ENCODE data around the gene ACSF2.

ACSF2 gene

DNA sequence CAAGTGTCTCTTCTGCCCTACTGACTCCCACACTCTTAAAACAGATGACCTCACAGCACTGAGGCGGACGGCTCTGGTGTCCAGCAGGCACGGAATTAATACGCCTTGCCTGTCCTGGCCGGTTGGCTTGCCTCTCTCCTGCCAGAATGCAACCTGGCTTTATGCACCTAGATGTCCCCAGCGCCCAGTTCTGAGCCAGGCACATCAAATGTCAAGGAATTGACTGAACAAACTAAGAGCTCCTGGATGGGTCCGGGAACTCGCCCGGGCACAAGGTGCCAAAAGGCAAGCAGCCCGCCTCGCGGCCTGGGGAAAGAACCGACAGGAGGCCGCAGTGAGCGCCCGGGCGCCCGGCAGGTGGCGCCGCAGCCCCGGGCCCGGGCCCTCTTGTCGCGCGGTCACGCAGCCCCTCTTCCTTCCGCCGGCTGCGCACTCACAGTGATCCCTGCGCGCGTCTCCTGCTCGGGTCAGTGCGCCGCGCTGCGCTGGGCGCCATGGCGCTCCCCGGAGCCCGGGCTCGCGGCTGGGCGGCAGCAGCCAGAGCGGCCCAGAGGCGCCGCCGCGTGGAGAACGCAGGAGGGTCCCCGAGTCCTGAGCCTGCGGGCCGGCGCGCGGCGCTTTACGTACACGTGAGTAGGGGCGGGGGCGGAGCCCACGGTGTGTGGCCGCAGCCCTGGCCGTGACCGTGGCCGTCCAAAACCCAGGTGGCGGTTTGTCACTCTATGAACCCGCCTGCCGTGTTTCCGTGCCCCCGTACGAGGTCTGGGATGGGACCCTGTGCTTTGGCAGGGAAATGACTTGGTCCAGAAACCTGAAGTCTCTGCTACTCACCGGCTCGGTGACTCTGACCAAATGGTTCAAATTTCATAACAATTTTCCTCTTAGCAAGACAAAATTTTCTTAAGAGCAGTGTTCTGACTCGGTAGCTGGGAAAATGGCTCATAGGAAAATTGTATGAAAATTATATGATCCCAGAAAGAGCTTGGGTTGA is 52.7 kb downstream of the ACSF2 start, which contains the start of gene RSAD1:
Gene RSAD1, plus strand, starts transcription at position 470 of the 991 bp plus-strand sequence. Its CDS starts 25 bp downstream, at position 495.
- DNase-seq (ENCODE audit: low read depth) = peak; percentile 75

DNA sequence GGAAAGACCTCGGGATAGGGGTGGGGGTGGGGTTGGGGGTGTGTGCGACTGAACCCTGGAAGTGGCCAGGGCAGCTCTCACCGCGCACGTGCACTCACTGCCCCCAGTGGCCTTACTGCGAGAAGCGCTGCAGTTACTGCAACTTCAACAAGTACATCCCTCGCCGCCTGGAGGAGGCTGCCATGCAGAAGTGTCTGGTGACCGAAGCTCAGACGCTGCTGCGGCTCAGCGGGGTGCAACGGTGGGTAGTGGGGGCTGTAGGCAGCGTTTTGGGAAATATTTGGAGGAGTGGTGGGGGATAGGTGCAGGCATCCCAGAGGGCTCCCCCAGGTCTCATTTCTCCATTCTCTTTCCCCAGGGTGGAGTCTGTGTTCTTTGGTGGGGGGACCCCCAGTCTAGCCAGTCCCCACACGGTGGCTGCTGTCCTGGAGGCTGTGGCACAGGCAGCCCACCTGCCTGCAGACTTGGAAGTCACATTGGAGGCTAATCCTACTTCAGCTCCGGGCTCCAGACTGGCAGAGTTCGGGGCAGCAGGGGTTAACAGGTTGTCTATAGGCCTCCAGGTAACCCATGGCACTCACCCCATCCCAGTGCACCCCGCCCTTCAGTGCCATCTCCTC is 53.6 kb downstream of the ACSF2 start:
- peak; percentile 69 for DNase-seq (ENCODE audit: low read depth)

DNA sequence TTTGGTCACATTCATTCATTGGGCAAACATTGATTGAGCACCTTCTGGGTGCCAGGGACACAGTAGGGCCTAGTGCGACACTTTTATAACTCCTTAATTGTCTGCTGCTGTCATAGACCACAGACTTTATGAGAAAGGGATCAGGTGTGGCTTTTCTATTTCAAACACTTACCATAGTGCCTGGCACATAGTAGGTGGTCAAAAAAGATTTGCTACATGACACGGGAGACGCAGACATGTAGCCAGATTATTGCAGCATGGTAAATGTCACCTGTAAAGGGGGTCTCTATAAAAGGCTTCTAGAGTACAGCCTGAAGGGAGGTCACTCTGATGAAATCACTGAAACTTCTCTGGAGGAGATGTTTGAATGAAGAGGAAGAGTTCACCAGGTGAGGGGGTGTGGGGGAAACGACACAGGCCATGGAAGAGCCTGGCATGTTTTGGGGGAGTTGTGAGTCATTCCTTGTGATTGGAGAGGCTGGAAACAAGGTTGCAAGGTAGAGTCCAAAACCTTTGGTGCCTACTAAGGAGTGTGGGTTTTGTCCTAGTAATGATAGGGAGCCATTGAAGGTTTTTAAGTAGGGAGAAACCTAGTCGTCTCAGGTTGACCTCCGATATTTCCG is 54.2 kb downstream of the ACSF2 start:
- DNase-seq (ENCODE audit: low read depth) = no peak

DNA sequence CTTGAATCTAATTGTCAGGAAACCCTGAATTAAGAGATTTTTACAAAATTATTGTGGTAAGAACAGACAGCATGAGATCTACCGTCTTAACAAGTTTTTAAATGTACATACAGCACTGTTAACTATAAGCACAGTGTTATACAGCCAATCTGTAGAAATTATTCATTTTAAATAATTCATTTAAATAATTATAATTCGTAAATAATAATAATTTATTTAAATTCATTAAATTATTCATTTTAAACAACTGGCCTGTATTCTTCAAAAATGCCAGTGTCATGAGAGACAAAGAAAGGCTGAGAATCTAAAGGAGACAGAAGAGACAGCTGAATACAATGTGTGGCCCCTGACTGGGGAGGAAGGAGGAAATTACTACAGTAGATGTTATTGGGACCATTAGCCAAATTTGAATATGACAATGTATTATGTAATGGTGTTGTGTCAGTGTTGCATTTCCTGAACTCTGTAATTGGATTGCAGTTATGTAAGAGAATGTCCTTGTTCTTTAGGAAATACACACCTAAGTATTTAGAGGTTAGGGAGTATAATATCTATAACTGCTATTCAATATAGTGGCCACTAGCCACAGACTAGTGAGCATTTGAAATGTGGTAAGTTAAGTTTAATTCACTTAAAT is 55.0 kb downstream of the ACSF2 start:
- no peak for DNase-seq (ENCODE audit: low read depth)

DNA sequence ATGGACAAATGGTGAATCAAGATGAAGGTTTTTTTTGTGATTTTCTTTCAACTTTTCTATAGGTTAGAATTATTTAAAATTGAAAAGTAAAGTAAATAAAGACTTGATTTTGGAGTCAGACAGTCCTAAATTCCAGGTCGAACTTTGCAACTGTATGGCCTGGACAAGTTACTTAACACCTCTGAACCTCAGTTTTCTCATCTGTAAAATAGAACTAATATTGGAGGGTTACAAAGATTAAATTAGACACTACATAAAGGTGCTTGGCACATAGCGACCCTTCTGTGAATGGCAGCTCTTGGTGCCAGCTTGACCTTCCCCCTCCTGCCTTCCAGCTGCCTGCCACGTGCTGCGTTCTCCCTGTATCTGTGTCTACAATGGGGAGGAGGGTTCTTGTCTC is 55.6 kb downstream of the ACSF2 start:
- DNase-seq (ENCODE audit: low read depth) = no peak

DNA sequence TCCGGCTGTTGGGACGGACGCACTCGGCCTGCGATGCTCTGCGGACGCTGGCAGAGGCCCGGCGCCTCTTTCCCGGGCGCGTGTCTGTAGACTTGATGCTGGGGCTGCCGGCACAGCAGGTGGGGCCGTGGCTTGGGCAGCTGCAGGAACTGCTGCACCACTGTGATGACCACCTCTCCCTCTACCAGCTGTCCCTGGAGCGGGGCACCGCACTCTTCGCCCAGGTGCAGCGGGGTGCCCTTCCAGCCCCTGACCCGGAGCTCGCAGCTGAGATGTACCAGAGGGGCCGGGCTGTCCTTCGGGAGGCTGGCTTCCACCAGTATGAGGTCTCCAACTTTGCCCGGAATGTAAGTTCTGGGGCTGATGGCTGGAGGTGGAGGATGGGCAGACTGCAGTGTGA is 56.1 kb downstream of the ACSF2 start:
- no peak for DNase-seq (ENCODE audit: low read depth)

DNA sequence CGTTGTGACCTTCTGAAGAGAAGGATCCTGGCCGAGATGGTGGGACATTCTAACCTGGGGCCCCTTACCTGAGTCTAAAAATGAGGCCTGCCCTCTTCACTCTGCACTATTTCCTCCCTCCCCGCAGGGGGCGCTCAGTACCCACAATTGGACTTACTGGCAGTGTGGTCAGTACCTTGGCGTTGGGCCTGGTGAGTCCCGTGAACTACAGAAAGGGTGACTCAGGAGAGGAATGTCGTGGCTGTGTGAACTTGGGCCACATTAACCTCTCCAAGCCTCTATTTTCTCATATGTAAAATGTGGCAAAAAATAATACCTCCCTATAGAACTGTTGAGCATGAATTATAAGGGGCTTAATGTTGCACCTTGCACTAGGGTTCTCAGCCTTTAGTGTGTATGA is 56.5 kb downstream of the ACSF2 start:
- peak; percentile 96 for DNase-seq (ENCODE audit: low read depth)

DNA sequence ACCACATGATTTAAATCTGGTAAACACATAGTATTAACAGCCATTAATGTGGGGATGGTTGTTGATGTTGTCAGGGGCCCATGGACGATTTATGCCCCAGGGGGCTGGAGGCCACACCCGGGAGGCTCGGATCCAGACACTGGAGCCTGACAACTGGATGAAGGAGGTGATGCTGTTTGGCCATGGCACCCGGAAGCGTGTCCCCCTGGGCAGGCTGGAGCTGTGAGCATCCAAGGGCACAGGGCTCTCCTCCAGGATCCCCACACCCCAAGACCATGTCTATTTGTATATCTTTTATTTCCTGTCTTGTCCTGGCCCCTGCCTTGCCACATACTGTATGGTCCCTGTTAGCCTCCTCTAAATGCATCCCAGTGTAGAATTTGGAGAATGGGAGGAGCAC is 57.2 kb downstream of the ACSF2 start:
- DNase-seq (ENCODE audit: low read depth) = no peak

DNA sequence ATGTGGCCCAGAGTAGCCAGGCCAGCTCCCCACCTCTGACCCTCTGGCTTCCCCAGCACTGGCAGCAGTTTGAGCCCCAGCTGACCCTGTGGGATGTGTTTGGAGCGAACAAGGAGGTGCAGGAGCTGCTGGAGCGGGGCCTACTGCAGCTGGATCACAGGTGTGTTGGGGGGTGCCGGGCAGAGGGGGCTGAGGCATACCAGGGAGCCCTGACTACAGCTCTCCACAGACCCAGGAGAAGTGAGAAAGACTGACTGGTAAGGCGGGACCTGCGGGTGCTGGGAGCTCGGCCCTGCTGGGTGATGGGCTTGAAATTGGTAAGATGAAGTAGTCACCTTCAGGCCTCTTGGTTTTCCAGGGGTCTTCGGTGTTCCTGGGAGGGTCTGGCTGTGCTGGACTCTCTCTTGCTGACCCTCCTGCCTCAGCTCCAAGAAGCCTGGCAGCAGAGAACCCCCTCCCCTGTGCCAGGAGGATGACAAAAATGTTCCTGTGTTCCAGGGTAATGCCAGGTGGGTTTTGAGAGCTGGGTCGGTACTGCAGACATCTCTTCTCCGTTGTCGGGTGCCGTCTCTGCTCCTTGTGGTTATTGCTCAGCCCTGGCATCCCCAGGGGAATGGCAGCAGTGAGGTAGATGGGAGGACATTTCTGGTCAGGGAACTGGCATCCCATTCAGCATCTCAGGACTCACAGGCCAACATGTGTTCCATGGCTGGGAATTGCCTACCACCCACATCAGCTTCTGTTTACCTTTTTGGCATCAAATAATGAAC is 58.6 kb downstream of the ACSF2 start:
- no peak for DNase-seq (ENCODE audit: low read depth)

DNA sequence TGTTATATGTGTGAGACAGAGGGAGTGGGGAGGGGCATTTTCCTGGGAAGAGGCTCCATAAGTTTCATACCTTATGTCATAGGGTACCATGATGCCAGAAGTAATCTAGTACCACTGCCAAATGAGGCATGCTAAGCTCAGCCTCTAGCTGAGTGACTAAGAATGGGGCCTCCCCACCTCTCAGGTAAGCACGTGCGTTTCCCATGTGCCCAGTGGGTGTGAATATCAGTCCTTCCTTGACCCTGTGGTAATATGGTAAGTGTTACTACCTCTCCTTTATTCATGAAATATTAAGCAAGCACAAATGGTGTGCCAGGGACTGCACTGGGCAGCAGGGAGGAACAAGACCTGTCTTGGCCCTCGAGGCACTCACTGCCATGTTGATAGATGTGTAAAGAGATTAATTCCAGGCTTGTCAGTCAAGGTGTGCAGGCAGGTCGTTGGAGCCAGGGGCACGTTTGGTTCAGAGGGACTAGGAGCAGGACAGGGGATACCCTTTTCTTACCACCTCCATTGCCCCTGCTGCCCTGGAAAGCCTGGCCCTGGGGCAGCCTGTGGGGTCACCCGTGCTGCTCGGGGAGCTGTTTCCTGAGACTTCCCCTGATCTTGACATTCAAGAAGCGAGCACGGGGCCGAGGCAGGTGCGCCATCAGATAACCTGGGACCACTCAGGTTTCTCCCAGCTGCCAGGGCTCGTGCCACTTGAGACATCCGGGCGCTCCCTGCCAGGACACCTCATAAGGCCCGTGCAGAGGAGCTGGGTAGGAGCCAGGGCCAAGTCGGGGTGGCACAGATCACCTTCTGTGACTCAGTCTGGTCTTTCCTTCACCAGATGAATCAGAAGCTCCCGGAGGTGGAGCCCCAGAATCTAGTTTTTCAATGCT is 61.4 kb downstream of the ACSF2 start:
- no peak for DNase-seq (ENCODE audit: low read depth)

DNA sequence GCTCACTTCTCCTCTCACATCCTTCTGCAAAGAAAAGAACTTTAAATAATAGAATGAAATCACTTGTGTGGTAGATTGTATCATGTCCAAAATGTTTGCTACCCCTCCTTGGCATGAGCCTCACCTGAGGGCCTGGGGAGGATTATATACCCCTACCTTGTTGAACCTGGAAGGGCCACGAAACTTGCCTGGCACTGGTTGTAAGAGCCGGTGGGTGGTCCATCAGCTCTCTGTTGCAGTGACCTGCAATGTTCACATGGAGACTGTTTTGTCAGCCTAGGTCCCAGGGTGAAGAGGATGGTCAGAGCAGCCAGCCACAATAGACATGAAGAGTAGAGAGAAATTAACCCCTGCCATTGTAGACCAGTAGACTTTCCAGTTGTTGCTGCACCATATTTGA is 62.9 kb downstream of the ACSF2 start:
- DNase-seq (ENCODE audit: low read depth) = no peak

DNA sequence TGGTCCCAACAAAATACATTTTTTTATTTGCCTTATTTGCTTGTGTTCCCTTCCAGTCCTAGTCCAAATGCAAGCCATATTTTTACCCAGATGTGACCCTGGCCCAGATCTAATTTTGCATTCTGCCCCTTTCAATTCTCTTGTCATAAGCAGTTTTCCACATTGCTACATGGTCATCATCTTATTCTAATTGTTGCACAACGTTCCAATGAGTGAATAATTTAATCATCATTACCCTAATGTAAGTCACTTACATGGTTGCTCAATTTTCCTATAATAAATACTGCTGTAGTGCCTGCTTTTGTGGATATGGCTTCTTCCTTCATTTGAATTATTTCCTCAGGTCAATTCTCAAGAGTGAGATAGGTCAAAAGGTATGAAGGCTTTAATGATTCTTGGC is 65.5 kb downstream of the ACSF2 start:
- DNase-seq (ENCODE audit: low read depth) = no peak

DNA sequence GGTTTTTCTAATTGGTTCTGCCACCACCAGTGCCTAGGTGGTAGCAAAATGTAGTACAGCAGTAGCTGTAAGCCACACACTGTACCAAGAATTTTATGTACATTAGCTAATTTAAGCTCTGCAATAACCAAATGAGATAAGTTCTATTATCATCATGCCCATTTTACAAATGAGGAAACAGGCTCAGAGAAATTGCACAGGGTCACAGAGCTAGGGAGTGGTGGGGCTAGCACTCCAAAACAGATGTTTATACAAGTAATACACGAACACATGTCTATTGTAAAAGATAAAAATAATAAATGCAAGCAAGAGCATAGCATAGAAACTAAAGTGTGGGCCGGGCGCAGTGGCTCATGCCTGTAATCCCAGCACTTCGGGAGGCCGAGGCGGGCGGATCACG is 66.2 kb downstream of the ACSF2 start:
- DNase-seq (ENCODE audit: low read depth) = no peak

DNA sequence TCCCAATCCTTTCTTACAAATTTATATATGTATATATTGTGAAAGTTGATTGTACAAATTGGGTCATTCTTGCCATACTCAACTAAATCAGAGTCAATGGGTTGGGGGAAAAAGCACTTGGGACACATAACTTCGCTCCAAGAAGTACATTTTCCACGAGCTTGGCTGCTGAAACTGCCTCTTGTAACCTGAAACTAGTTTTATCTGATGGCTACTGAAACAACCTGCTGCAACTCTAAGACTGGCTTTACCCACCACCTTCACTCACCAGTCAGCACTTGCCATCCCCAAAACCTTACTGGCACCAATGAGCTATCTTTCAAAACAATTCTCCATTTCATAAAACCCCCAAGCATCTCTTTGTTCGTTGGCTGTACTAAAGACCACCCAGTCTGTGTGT is 67.7 kb downstream of the ACSF2 start:
- no peak for DNase-seq (ENCODE audit: low read depth)

DNA sequence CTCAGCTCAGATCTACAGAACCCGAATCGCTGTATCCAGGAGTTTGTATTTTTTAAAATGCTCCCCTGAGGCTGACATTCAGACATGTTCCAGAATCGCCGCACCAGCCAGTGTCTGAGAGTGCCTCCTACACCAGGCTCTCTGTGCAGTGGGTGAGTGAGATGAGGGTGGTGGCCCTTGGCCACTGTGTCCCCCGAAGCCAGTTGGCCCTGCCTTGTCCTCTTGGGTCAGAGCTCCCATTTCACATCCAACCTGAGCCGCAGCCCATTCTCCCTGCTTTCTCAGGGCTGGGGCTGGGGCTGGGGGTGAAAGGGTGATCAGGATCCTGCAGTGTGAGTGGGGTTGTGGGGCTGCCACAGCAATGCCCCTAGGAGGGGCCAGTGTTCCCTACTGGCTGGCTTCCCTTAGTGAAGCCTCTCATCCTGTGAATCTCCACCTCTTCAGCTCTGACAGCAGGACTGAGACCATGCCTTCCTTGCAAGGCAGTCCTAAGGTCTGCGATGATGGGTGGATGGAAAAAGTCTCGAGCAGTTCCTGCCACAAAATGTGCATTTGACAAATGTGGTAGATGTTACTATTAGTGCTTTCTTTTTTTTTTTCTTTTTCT is 69.3 kb downstream of the ACSF2 start:
- DNase-seq (ENCODE audit: low read depth) = no peak

DNA sequence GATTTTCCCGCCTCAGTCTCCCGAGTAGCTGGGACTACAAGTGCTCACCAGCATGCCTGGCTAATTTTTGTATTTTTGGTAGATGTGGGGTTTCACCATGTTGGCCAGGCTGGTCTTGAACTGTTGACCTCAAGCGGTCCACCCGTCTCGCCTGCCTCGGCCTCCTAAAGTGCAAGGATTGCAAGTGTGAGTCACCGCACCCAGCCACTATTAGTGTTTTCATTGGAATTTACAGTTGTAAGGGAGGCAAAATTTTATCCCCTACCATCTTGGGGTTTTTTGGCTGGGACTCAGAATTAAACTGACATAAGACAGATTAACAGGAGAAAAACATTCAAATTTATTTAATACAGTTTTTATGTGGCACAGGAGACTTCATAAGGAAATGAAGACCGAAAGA is 69.9 kb downstream of the ACSF2 start:
- no peak for DNase-seq (ENCODE audit: low read depth)

DNA sequence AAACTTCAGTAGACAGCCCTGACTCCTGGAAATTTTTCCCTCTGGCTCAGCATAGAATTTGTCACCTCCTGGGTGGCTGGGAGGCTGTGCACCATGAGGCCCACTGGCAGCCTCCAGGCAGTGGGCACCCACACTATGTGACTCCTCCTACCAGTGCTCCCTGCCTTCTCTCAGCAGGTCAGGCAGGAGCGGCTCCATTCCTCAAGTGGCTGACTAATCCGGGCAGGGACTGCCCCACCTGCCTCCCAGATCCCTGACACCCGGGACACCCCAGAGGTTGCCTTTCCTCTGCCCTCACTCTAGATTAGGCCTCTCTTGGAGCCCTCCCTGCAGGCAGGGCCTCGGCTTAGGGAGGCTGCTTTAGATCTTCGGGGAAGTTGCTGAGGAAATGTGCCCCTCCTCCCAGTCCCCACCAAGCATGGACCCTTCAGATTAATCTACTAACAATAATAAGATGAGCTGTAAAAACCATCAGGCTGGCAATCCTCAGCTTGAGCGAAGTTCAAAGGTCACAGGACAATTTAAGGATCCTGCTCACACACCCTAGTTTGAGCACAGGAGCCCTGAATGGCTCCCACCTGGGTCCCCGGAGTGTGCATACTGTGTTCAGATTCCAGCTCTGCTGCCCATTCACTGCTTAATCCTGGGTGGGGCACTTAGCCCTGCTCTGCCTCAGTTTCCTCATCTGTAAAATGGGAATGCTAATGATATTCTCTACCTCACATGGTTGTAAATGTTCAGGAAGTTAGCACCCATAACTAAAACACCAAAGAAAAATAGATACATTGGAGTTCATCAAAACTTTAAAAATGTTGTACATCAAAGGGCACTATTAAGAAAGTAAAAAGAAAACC is 72.2 kb downstream of the ACSF2 start:
- no peak for DNase-seq (ENCODE audit: low read depth)

DNA sequence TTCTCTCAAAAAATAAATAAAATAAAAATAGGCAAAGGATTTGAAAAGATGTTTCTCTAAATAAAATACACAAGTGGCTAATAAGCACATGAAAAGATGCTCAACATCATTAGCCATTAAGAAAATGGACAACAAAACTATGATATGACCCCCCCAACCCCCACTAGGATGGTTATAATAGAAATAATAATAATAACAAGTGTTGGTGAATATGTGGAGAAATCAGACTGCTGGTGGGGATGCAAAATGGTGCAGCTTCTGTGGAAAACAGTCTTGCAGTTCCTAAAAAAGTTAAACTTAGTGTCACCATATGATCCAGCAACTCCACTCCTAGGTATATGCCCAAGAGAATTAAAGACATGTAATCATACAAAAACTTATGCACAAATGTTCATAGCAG is 73.3 kb downstream of the ACSF2 start:
- DNase-seq (ENCODE audit: low read depth) = no peak

DNA sequence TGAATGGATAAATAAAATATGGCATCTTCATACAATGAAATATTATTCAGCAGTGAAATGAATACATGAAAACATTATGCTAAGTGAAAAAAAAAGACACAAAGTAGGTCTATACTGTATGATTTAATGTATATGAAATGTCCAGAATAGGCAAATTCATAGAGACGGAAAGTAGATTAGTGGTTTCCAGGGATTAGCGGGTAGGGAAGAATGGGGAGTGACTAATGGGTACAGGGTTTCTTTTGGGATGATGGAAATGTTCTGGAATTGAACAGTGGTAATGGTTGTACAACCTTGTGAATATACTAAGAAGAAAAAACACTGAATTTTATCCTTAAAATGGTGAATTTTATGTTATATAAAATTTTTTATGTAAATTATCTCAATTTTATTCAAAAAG is 73.7 kb downstream of the ACSF2 start:
- DNase-seq (ENCODE audit: low read depth) = no peak
